ENCODE data around the gene PPP1R7. TPM values are rescaled to one million over a fixed set of nuclear protein-coding genes. Genes with fewer than 3 reads are reported as not detected.
"Not testable (repeated sequence)": the region's sequence is repeated elsewhere in the genome, so short reads cannot be mapped to it uniquely, and the experiment has no call there.

The PPP1R7 gene
- polyA plus RNA-seq, 6 donors from 2014 or later, result 96.4 to 130 (median 112) TPM

DNA sequence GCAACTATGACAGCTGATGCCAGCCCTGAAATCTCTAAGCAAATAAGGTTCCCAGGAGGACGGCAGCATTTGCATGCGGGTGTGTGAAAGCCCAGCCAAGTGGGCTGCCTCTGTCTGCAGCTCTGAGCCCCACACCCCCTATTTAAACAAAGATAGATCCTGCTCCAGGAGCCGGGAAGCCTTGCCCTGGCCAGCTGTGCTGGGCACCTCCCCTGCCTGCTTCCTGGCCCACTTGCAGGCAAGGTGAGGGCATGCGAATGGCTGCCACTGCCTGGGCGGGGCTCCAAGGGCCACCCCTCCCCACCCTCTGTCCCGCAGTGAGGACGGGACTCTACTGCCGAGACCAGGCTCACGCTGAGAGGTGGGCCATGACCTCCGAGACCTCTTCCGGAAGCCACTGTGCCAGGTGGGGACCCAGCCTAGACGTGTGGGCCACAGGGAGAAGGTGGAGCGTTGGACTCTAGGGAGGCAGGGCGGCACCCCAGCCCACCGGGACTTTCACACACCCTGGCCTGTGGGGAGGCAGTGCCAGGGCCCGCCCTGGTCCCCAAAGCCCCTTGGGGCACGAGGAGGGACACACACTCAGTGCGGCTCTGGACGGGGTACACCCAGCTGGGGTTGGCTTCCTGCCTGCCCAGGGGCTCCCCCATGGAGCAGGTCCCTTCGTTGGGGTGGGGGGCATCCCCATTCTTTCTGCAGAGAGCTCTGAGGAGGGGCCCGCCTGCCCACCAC lies 38.3 kb downstream of the PPP1R7 start, which contains the start of gene ANO7:
ANO7 (plus strand) TSS at position 317 of the 732 bp plus-strand sequence. CDS start 1,387 bp downstream, outside the sequence.
- peak within 1 kb of the TSS in 2 of 6 donors; percentile 56 to 70 for H3K27ac Mint-ChIP-seq
- no peaks in the 10 kb centered on the region for H3K36me3 Mint-ChIP-seq
- no peaks in the 10 kb centered on the region for H3K27me3 Mint-ChIP-seq
- H3K9me3 Mint-ChIP-seq, result no peaks in the 10 kb centered on the region
- peak in 1 of 2 donors; percentile 18 for ATAC-seq (ENCODE audit: low read depth in 2 of 2)
- H3K4me1 Mint-ChIP-seq, result peaks cover 0 to 3% (median 0%) of the 10 kb centered on the region in 3 donors
- no peak for DNase-seq
- H3K4me3 Mint-ChIP-seq, result peak within 1 kb of the TSS in 1 of 8 donors; percentile 20

DNA sequence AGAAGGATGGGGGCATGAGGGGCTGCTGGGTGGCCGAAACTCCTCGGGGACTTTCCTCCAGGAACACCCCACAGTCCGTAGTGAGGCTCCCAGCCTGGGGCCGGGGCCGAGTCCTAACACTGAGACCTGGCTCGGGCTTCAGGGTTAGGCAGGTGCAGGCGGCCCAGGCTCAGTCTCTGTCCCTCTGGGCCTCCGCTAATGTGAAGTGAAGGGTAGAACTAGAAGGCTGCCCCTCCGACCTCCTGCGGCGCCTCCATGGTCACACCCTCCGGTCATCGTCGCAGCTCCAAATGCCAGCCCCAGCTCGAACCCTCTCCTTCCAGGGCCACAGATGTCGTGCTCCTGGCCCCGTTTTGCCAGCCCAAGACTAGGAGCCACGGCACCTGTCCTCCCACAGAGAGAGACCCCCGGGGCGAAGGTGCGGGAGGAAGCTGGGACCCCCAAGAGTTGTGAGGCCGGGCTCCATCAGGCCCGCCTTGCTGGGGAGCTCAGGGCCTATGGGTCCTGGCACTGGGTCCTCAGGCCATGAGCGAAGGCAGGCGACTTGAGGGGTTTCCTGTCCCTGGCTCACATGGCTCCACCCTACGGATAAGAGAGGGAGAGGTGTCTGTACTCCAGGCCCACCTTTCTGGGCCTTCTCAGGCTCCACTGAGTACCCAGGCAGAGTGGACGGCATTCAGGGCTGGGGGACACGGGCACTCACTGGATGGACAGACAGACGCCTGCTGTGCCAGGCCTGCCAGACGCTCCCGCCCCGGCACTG lies 39.0 kb downstream of the PPP1R7 start:
- no peak for ATAC-seq (ENCODE audit: low read depth in 2 of 2)
- no peak for DNase-seq
- H3K27me3 Mint-ChIP-seq, result no peaks in the 10 kb centered on the region
- no peaks in the 10 kb centered on the region for H3K36me3 Mint-ChIP-seq
- H3K27ac Mint-ChIP-seq, result peak overlapping the region in 1 of 6 donors; percentile 70
- no peak overlapping the region for H3K4me3 Mint-ChIP-seq
- H3K9me3 Mint-ChIP-seq, result no peaks in the 10 kb centered on the region
- H3K4me1 Mint-ChIP-seq, result peaks cover 0 to 3% (median 0%) of the 10 kb centered on the region in 3 donors

DNA sequence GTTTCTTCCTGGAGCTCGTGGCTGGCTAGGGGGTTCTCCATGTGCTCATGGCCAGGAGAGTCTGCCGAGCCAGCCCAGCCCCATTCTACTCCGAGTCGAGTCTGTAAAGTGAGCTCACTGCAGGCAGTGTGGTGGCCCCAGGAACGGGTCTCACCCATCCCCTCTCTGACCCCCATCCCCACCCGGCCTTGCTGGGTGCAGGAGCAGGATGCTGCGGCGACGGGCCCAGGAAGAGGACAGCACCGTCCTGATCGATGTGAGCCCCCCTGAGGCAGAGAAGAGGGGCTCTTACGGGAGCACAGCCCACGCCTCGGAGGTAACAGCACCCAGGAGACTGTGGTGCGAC lies 39.6 kb downstream of the PPP1R7 start:
- Mint-ChIP-seq H3K4me3 (no peak overlapping the region), H3K36me3 (no peaks in the 10 kb centered on the region), H3K4me1 (peaks cover 0 to 3% (median 0%) of the 10 kb centered on the region in 3 donors), H3K9me3 (no peaks in the 10 kb centered on the region), H3K27ac (peak overlapping the region in 1 of 6 donors; percentile 56), H3K27me3 (no peaks in the 10 kb centered on the region)
- ATAC-seq (ENCODE audit: low read depth in 2 of 2) (no peak), DNase-seq (no peak)

DNA sequence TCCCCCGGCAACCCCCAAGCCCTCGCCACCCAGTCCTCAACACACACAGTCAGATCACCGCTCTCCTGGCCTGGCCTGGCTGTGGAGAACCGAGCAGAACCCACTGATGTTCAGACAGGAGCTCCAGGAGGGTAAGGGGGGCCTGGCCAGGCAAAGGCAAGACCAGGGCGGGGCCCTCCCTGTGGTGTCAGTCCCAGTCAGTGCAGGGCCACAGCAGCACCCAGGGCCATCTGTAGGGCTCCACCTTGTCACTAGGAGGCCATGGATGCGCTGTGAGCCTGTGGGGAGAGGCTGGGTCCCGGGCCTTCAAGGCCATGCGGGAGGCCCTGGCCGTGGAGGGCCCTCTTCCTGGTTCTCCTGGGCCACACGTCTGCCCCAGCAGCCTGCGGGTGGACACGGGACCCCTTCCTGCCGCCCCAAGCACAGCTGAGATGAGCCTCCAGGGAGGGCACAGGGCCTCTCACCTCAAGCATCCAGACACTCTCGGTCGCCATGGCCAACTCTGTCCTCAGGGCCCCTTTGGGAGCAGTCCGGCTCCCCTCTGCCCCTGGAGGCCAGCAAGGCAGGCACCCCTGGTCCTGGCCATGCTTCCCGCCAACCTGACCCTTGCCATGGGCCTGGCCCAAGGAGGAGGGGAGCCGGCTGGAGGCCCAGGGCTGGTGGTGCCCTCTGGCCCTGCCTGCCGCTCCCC lies 40.2 kb downstream of the PPP1R7 start:
- Mint-ChIP-seq H3K27ac (no peak overlapping the region), H3K4me1 (peaks cover 0 to 3% (median 0%) of the 10 kb centered on the region in 3 donors), H3K9me3 (no peaks in the 10 kb centered on the region)

DNA sequence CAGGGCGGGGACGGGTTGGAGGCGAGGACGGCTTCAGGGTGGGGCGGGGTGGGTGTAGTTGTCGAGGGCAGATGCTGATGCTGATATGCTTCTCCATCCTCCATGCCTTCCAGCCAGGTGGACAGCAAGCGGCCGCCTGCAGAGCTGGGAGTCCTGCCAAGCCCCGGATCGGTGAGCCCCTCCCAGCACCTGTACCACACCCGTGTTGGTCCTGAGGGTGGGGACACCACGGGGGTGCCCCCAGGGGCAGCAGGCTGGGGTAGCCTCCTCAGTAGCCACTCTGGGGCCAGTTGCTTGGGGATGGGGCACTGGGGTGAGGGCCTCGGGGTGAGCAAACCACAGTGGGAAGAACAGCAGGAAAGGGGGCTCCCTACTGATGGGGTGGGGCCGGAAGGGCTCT lies 40.8 kb downstream of the PPP1R7 start:
- Mint-ChIP-seq H3K27ac (no peak overlapping the region), H3K36me3 (no peaks in the 10 kb centered on the region), H3K4me3 (no peak overlapping the region), H3K9me3 (no peaks in the 10 kb centered on the region), H3K27me3 (no peaks in the 10 kb centered on the region), H3K4me1 (peaks cover 0 to 3% (median 0%) of the 10 kb centered on the region in 3 donors)
- ATAC-seq (ENCODE audit: low read depth in 2 of 2) (no peak), DNase-seq (no peak)

More for the DNA sequence above, 40.2 kb downstream of the PPP1R7 start:
- Mint-ChIP-seq H3K27me3 (no peaks in the 10 kb centered on the region), H3K36me3 (no peaks in the 10 kb centered on the region), H3K4me3 (no peak overlapping the region)
- ATAC-seq (ENCODE audit: low read depth in 2 of 2) (no peak), DNase-seq (no peak)

DNA sequence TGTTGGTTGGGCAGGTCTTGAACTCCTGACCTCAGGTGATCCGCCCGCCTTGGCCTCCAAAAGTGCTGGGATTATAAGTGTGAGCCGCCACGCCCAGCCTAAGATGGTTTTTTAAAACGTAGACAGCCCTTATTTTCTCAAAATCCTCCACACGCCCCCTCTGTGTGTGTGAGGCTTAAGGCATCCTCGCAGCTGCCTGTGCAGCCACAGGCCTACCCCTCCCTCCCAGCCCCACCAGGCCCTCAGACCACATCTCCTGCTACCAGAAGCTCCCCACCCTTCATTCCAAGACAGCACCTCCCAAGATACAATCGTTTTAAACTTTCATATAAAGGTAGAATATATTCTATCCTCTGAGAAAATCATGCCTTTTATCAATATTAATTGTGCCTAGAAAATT lies 43.0 kb downstream of the PPP1R7 start:
- Mint-ChIP-seq H3K36me3 (no peaks in the 10 kb centered on the region), H3K4me1 (no peaks in the 10 kb centered on the region), H3K9me3 (no peaks in the 10 kb centered on the region), H3K4me3 (no peak overlapping the region), H3K27ac (no peak overlapping the region), H3K27me3 (no peaks in the 10 kb centered on the region)
- DNase-seq (no peak), ATAC-seq (ENCODE audit: low read depth in 2 of 2) (no peak)

DNA sequence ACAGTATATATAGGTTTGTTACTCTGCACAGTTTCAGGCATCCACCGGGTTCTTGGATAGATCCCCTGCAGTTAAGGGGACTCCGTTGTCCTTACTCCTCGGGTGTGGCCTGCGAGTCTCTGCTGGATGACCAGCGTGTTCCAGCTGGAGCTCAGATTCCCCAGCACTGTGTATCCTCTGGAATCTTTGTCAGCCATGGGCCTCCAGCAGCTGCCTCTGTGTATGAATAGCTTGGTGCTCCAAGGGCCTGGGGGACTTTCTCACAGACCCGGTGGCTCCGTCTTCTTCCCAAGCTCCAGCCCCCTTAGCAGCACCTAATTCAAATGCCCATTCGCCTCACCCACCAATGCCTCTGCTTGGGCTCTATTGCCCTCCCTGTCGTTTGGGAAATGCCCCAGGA lies 44.5 kb downstream of the PPP1R7 start:
- Mint-ChIP-seq H3K9me3 (no peaks in the 10 kb centered on the region), H3K4me3 (no peak overlapping the region), H3K27me3 (no peaks in the 10 kb centered on the region), H3K27ac (no peak overlapping the region), H3K4me1 (no peaks in the 10 kb centered on the region), H3K36me3 (no peaks in the 10 kb centered on the region)
- no peak for ATAC-seq (ENCODE audit: low read depth in 2 of 2)
- DNase-seq, result no peak

DNA sequence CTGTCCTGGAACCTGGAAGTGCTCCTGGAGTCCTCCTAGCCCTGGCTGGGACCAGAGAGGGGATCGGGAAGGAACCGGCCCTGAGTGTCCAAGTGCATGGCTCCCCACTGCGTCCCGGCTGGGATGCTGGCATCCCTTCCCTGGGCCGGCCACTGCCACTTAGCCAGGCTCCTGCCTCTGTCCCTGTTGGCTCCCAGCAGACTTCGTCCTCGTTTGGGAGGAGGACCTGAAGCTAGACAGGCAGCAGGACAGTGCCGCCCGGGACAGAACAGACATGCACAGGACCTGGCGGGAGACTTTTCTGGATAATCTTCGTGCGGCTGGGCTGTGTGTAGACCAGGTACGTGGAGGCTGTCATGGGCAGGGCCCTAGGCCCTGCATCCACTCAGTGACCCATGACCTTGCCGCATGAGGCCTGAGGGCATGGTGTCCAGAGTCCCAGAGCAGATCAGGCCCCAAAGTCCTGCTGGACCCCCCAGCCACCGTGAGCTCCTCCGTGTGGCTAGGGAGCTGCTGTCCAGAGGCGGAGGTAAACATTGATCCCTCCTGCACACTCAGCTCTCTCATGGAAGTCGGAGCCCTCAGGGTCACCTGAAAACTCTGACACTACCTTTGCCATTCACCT lies 45.4 kb downstream of the PPP1R7 start:
- ATAC-seq (ENCODE audit: low read depth in 2 of 2), result no peak

DNA sequence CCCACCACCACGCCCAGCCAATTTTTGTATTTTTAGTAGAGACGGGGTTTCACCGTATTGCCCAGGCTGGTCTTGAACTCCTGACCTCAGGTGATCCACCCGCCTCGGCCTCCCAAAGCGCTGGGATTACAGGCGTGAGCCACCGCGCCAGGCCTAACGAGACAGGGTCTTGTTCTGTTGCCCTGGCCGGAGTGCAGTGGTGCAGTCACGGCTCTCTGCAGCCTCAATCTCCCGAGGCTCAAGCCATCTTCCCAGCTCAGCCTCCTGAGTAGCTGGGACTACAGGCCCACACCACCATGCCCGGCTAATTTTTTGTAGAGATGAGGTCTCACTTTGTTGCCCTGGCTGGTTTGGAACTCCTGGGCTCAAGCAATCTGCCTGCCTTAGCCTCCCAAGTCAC lies 47.0 kb downstream of the PPP1R7 start:
- not testable (repeated sequence) for H3K4me3 Mint-ChIP-seq; DNase-seq; H3K4me1 Mint-ChIP-seq; H3K36me3 Mint-ChIP-seq; H3K27me3 Mint-ChIP-seq; H3K9me3 Mint-ChIP-seq; ATAC-seq (ENCODE audit: low read depth in 2 of 2); H3K27ac Mint-ChIP-seq

More for the DNA sequence above, 45.4 kb downstream of the PPP1R7 start:
- no peaks in the 10 kb centered on the region for H3K4me1 Mint-ChIP-seq
- no peak overlapping the region for H3K27ac Mint-ChIP-seq
- no peak for DNase-seq
- no peaks in the 10 kb centered on the region for H3K9me3 Mint-ChIP-seq
- H3K36me3 Mint-ChIP-seq, result no peaks in the 10 kb centered on the region
- no peaks in the 10 kb centered on the region for H3K27me3 Mint-ChIP-seq
- H3K4me3 Mint-ChIP-seq, result no peak overlapping the region

DNA sequence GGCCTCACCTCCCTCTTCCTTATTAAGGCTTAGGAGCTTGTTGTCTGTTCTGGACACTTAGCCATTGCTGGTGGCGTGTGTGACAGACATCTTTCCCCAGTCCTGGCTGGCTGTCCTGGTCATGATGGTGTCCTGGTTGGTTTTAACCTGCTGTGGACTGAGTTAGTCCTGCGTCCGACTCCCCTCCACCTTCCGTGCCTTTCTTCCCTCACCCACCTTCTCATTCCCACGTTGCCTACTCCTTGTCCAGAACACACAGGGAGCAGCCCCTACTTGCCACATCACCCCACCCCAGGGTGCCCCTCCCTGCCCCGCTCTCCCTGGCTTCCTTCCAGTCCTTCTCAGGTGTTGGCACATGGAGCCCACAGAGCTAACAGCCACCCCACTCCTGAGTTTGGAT lies 47.7 kb downstream of the PPP1R7 start:
- no peaks in the 10 kb centered on the region for H3K36me3 Mint-ChIP-seq
- DNase-seq (no peak), ATAC-seq (ENCODE audit: low read depth in 2 of 2) (no peak)
- no peak overlapping the region for H3K27ac Mint-ChIP-seq
- no peak overlapping the region for H3K4me3 Mint-ChIP-seq
- no peaks in the 10 kb centered on the region for H3K27me3 Mint-ChIP-seq
- H3K4me1 Mint-ChIP-seq, result no peaks in the 10 kb centered on the region
- H3K9me3 Mint-ChIP-seq, result no peaks in the 10 kb centered on the region

DNA sequence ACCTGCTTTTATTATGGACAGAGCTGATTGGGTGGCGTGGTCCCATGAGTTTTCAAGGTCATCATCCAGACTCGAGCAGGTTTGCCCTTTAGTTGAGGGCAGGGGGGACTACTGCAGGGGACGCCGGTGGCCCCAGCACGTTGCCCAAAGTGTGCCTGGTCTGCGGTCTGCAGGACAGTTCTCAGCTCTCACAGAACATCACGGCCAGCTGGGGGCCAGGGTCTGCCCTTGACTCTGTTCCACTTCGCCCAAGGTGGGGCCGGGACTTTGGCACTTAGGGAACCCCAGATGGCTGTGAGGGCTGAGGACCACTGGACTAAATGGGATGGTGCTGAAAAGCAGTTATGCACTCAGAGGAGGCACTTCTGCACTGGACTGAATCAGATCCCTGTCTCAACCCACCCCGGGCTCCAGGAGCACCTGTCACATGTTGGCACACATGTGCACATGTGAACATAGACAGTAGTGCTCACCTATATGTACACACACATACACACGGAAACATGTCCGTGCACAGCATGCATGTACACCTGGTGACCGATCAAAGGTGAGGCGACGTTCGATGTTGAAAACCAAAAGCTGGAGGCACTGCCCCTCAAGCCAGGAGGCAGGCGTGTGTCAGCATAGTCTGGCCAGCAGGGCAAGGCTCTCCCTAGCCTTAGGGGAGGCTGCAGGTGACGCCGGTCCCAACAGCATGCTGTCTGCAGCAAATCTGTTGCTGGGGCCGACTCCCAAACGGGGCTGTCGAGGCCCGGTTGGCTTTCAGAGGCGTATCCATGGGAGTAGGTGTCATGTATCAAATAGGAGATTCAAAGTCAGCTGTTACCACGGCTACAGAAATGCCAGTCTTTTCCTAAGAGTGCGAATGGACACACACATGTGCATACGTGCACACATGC lies 48.4 kb downstream of the PPP1R7 start:
- Mint-ChIP-seq H3K36me3 (no peaks in the 10 kb centered on the region), H3K4me1 (no peaks in the 10 kb centered on the region), H3K27ac (no peak overlapping the region)

DNA sequence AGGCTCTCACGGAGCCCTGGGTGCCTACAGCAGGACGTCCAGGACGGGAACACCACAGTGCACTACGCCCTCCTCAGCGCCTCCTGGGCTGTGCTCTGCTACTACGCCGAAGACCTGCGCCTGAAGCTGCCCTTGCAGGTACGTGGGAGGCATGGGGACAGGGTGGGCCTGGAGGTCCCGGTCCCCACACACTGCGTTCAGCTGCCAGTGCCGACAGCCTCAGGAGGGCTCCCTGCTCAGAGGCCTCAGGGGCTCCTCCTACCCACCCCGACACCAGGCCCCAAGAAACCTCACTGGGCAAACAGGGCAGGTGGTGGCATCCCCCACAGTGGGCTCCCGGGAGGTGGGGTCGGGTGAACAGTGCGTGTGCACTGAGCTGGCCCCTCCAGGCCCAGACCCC lies 49.0 kb downstream of the PPP1R7 start:
- Mint-ChIP-seq H3K4me3 (no peak overlapping the region), H3K9me3 (no peaks in the 10 kb centered on the region), H3K27me3 (no peaks in the 10 kb centered on the region), H3K4me1 (no peaks in the 10 kb centered on the region), H3K36me3 (no peaks in the 10 kb centered on the region), H3K27ac (no peak overlapping the region)
- no peak for ATAC-seq (ENCODE audit: low read depth in 2 of 2)
- no peak for DNase-seq

More for the DNA sequence above, 48.4 kb downstream of the PPP1R7 start:
- Mint-ChIP-seq H3K27me3 (no peaks in the 10 kb centered on the region), H3K9me3 (no peaks in the 10 kb centered on the region), H3K4me3 (no peak overlapping the region)
- no peak for DNase-seq
- no peak for ATAC-seq (ENCODE audit: low read depth in 2 of 2)
